Measurements from ENCODE around the gene ZSCAN9. TPM values are rescaled to one million over a fixed set of nuclear protein-coding genes. Genes with fewer than 3 reads are reported as not detected.
A peak's percentile ranks its signal among the peaks of the same experiment; 100 is the strongest.

The ZSCAN9 gene
- total and polyA plus RNA-seq, 2 of the 8 experiments (the other 6 are each of a cell fraction or from before 2014, with no cell fraction given) = 10.8 to 13.6 TPM

DNA sequence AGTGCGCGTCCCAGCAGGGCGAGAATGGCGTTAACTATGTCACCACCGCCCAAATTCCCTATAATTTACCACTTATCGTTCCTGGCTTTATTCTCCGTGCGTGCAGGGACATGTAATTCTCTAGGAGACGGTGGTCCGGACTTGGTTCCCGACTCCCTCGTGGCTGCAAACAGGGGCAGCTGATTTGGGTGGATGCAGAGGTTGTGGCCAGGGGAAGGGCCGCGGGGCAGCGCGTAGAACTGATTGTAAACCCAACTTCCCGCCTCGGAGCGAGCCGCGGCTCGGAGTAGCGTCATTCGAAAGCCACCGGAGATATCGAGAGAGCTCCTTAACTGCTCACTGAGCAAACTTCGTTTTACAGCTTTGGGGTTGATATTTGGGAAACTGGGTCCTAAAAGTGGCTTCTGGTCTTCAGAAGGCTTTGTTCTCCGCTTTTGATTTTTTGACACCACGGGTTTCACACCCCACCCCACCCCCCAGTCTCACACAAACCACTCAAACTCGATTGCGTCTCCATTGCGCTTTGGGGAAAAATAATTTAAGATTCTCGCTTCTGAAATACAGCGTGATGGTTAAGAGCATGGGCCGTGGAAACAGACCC lies 17.5 kb upstream of the ZSCAN9 start (continued):
- TF ChIP-seq CHD2 (IDR thresholded peaks at IDR 0.05; ENCODE audit: low read length) = no peak
- no peak for TF ChIP-seq HDAC6 (IDR thresholded peaks at IDR 0.05; ENCODE audit: low read depth, low read length)
- TF ChIP-seq, protein P1, sequence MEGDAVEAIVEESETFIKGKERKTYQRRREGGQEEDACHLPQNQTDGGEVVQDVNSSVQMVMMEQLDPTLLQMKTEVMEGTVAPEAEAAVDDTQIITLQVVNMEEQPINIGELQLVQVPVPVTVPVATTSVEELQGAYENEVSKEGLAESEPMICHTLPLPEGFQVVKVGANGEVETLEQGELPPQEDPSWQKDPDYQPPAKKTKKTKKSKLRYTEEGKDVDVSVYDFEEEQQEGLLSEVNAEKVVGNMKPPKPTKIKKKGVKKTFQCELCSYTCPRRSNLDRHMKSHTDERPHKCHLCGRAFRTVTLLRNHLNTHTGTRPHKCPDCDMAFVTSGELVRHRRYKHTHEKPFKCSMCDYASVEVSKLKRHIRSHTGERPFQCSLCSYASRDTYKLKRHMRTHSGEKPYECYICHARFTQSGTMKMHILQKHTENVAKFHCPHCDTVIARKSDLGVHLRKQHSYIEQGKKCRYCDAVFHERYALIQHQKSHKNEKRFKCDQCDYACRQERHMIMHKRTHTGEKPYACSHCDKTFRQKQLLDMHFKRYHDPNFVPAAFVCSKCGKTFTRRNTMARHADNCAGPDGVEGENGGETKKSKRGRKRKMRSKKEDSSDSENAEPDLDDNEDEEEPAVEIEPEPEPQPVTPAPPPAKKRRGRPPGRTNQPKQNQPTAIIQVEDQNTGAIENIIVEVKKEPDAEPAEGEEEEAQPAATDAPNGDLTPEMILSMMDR (IDR thresholded peaks at IDR 0.05; ENCODE audit: control extremely low read depth in 1 of 3, insufficient read depth in 1 of 3, low read depth in 1 of 3, low read length in 3 of 3) = no peak
- TF ChIP-seq YY1 (IDR thresholded peaks at IDR 0.05; ENCODE audit: low read depth, low read length) = no peak
- TF ChIP-seq TAF1 (IDR thresholded peaks at IDR 0.05; ENCODE audit: low read depth, low read length) = peak; percentile 43; the same call in 1 of the 2 replicates
- TF ChIP-seq MAFK (IDR thresholded peaks at IDR 0.05; ENCODE audit: low read depth, low read length) = no peak
- TF ChIP-seq SUZ12 (IDR thresholded peaks at IDR 0.05; ENCODE audit: low read length) = peak; percentile 85; the same call in 1 of the 2 replicates
- no peak for TF ChIP-seq POLR2AphosphoS5 (IDR thresholded peaks at IDR 0.05; ENCODE audit: low read depth, low read length)
- TF ChIP-seq ZNF274 (IDR thresholded peaks at IDR 0.05; ENCODE audit: borderline replicate concordance, extremely low read depth, low read length) = no peak
- no peak for TF ChIP-seq RFX5 (IDR thresholded peaks at IDR 0.05; ENCODE audit: borderline replicate concordance, low read depth, low read length)
- TF ChIP-seq, protein P2, sequence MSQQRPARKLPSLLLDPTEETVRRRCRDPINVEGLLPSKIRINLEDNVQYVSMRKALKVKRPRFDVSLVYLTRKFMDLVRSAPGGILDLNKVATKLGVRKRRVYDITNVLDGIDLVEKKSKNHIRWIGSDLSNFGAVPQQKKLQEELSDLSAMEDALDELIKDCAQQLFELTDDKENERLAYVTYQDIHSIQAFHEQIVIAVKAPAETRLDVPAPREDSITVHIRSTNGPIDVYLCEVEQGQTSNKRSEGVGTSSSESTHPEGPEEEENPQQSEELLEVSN (IDR thresholded peaks at IDR 0.05) = peak; percentile 85
- no peak for TF ChIP-seq SP4 (IDR thresholded peaks at IDR 0.05; ENCODE audit: low read length)
- TF ChIP-seq POU5F1 (IDR thresholded peaks at IDR 0.05; ENCODE audit: low read depth, low read length) = no peak

Data from H1 (cell line).